Globus pallidus (tissue), 1 donor: ENCODE measurements around the gene DCHS1.

ENCODE experiments used
- DNase-seq: peaks from one replicate; pipeline ENCODE4 v3.0.0-alpha.2; 2015; ENCODE audit warnings: low spot score

DCHS1 gene

GRCh38 chr11:6587360-6587953, 68.2 kb downstream of the DCHS1 start:
- no peak for DNase-seq

GRCh38 chr11:6586434-6587359, 68.9 kb downstream of the DCHS1 start:
- DNase-seq: peak; percentile 71

GRCh38 chr11:6584528-6584927, 71.1 kb downstream of the DCHS1 start:
- DNase-seq: no peak

- no peak for DNase-seq
These were observed 72.0 kb downstream of the DCHS1 start for GRCh38 chr11:6583584-6583983.

GRCh38 chr11:6579681-6580080, 75.9 kb downstream of the DCHS1 start:
- DNase-seq: no peak

- DNase-seq: no peak
These were observed 77.5 kb downstream of the DCHS1 start for GRCh38 chr11:6578134-6578533.

- DNase-seq: peak; percentile 97
These were observed 78.9 kb downstream of the DCHS1 start for GRCh38 chr11:6576471-6577373.

- no peak for DNase-seq
These were observed 80.5 kb downstream of the DCHS1 start for GRCh38 chr11:6574816-6575715.

GRCh38 chr11:6572215-6572614, 83.4 kb downstream of the DCHS1 start:
- no peak for DNase-seq

- DNase-seq: no peak
These were observed 84.1 kb downstream of the DCHS1 start for GRCh38 chr11:6571434-6572008.
